Astrocyte of the spinal cord (primary cell): ENCODE measurements around the gene NRXN3.
A peak's percentile ranks its signal among the peaks of the same experiment; 100 is the strongest.

Experiments
- DNase-seq: peaks from one replicate; pipeline ENCODE4 v3.0.0; 2011; ENCODE audit warnings: low read depth, low spot score
- H3K4me3 ChIP-seq: 2 replicates; pipeline ENCODE4 v1.5.1; 2011; ENCODE audit warnings: low read depth, mild to moderate bottlenecking, low read length, moderate library complexity
- in situ Hi-C: cut with HindIII; loops from 2 replicates; pipeline ENCODE4 v1.10.0; 2017; ENCODE audit warnings: low sequenced_read_pairs
- TF ChIP-seq, protein P1 (sequence below): IDR thresholded peaks from 2 replicates; pipeline ENCODE4 v1.5.1; 2012; ENCODE audit warnings: low read depth, mild to moderate bottlenecking, low read length, inconsistent platforms

The NRXN3 gene

DNA sequence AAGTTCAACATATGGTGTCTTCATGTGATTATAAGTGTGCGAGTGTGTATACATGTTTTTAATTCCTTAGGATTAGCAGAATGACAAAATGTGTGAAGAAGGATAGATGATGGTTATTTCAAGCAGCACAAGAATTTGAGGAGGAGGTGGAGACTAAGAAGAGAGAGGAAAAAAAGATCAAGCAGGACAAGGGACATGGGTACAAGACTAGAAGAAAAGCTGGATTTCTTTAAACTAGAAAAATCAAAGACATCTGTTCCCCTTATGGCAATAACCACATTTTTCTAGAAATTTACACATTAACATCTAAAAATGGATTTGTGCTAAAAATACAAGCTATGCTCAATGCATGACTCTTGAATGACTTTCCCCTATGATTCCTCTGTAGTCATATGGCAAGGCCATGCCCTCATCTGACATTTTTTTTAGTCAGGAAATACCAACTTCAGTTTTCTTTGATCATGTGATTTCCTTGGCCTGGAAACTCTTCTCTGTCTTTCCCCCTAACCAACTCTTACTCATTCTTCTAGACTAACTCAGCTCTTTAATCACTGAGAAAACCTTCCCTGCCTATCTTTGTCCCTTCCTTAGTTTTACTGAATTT is 435.8 kb downstream of the NRXN3 start:
- H3K4me3 ChIP-seq = no peak overlapping the region
- in situ Hi-C loops = no loop called here
- TF ChIP-seq, protein P1, sequence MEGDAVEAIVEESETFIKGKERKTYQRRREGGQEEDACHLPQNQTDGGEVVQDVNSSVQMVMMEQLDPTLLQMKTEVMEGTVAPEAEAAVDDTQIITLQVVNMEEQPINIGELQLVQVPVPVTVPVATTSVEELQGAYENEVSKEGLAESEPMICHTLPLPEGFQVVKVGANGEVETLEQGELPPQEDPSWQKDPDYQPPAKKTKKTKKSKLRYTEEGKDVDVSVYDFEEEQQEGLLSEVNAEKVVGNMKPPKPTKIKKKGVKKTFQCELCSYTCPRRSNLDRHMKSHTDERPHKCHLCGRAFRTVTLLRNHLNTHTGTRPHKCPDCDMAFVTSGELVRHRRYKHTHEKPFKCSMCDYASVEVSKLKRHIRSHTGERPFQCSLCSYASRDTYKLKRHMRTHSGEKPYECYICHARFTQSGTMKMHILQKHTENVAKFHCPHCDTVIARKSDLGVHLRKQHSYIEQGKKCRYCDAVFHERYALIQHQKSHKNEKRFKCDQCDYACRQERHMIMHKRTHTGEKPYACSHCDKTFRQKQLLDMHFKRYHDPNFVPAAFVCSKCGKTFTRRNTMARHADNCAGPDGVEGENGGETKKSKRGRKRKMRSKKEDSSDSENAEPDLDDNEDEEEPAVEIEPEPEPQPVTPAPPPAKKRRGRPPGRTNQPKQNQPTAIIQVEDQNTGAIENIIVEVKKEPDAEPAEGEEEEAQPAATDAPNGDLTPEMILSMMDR = no peak
- DNase-seq = peak; percentile 81

DNA sequence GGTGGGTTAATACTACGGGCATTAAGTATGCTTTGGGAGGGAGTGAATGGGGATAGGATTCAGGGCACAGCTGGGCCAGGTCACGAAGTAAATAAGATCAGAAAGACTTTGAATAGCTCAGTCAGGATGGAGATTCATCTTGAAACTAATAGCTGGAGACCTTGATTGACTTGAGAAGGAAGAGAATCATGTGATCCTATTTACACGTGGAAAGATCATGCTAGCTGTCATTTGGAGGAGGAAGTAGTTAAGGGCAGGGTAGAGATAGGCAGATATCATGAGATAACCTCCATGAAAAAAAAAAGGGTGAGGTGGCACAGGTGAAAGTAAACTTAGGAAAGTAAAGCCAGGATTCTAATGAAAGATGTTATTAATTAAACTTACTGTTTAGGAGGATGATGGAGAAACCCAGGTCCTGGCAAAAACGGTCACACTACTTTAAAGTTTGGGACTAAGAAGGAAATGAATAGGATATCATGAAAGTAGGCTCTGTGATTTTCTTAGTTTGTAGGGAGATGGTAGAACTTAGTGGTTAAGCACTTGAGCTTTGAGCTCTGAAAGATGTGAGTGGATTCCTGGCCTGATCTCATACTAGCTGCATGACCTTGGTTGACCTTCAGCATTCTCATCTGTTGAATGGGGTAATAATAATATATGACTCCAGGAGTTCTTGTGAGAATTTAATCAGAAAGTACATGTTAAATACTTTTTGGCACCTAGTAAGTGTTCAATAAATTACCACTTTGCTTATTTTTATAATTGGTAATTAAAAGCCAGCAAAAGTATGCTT is 439.0 kb downstream of the NRXN3 start:
- TF ChIP-seq, protein P1 = no peak
- no peak for DNase-seq
- in situ Hi-C loops = no loop called here
- H3K4me3 ChIP-seq = no peak overlapping the region

DNA sequence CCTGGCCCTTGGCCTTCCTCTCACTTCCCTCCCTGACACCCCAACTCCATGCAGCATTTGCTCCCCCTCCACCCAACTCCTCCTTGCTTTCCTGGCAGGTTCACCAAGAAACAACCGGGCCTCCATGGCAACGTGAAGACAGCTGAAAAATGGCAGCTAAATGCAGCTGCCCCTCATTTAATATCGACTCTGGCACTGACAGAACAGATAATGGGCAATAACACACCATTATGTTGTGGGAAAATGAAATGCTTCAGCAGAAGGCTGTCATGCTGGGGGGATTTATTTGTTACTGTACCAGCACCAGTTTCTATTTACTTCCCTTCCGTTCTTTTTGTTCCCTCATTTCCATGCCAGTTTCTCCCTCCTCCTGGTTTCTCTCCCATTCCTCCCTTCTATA is 440.8 kb downstream of the NRXN3 start:
- H3K4me3 ChIP-seq = no peak overlapping the region
- TF ChIP-seq, protein P1 = no peak
- no peak for DNase-seq
- in situ Hi-C loops = no loop called here

DNA sequence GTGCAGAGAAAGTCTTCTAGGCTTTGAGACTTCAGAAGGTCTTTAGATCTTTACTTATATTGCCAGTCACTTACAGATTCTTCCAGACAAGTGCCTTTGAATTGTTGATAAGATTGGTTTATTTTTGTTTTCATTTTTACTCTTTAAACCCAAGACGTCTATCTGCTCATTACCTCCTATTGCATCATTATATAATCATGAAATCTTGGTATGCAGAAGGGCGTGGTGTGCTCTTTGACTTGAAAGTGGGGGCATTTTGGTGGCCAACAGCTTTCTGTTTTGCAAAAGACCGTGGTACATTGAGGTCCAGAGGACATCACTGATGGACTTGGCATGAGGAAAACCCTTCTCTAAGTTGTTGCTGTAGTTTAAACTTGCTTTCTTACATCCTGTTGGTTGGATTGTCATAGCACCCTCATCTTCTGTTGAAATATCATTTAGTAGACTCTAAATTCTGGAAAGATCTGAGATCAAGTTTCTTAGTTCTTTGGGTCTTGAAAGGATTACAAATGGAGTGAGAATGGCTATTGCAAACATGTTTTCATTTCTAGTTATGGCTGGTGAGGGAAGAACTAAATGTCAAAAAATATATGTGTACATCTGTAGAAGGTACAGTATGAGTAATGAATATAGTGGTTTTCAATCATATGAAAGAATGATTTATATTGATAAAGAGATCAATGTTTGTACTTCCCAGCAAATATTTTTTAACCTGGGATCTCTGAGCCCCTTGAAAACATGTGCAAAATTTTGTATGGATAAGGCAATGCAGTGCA is 441.8 kb downstream of the NRXN3 start:
- in situ Hi-C loops = no loop called here
- H3K4me3 ChIP-seq = no peak overlapping the region
- TF ChIP-seq, protein P1 = no peak
- no peak for DNase-seq

DNA sequence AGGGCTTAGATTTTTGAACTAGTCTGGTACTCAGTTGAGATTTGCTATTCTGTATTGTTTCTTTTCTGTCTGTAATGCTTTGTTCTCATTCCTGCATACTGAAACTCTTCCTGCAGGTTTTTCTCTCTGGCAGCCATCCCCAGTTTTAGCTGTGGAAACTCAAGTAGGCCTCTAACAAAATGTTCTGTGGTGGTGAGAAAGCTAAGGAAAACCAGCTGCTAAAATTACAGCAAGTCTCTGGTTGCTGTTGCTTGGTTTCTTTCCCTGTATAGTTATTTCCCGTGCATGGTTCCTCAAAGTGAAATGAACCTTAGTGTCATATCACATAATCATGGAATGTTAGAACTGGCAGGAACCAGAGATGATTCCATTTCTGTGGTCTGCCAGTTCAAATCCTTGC is 442.5 kb downstream of the NRXN3 start:
- H3K4me3 ChIP-seq = no peak overlapping the region
- TF ChIP-seq, protein P1 = no peak
- in situ Hi-C loops = no loop called here
- no peak for DNase-seq

DNA sequence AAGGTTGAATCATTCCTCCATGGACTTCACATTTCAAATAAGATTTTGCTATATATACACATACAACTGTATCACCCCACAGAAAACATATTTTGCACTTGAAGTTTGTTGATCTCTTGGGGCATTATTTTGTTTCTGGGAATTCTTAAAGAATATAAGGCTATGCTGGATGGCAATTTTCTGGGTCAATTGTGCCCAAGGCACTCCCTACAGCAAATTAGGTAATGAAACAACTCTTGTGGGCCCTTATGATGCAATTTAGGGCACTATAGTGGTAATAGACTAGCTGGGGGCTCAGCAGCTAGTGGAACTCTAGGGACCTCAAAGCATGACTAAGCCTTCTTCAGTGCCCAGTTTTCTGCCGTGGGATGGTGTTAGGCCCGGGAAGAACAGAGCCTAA is 444.4 kb downstream of the NRXN3 start:
- H3K4me3 ChIP-seq = no peak overlapping the region
- TF ChIP-seq, protein P1 = no peak
- no peak for DNase-seq
- in situ Hi-C loops = no loop called here
